MM.1S (cell line): ENCODE results near the gene ZNF558.

Source experiments
- CTCF ChIP-seq: fragments of 300-600 bp; sonication (generic); IDR thresholded peaks from 2 replicates; pipeline ENCODE4 v1.5.1; 2016; ENCODE audit warnings: antibody characterized with exemption, low read length, mixed read lengths
- EZH2 ChIP-seq: fragments of 300-600 bp; sonication (generic); optimal IDR thresholded peaks from 2 replicates; pipeline ENCODE3; 2017; ENCODE audit warnings: low read depth, mild to moderate bottlenecking, antibody characterized with exemption, low read length, mixed read lengths
- EZH2phosphoT487 ChIP-seq: fragments of 300-600 bp; sonication (generic); IDR thresholded peaks from 2 replicates; pipeline ENCODE4 v1.6.1; 2018; ENCODE audit warnings: antibody characterized with exemption, low read length

- TF ChIP-seq CTCF: no peak
- no peak for TF ChIP-seq EZH2
- TF ChIP-seq EZH2phosphoT487: no peak
These were observed 14.7 kb upstream of the ZNF558 start for GRCh38 chr19:8846819-8847218.
